Lung (tissue), 12 donors: ENCODE measurements around the gene AZI2. TPM values are rescaled to one million over a fixed set of nuclear protein-coding genes. Genes with fewer than 3 reads are reported as not detected.
A peak's percentile ranks its signal among the peaks of the same experiment; 100 is the strongest.

ENCODE experiments used
- ATAC-seq: fragments of 200-7000 bp; cut with Tn5 transposase; one replicate; pipeline ENCODE4 v1.9.1; 2020; ENCODE audit warnings: moderate number of reproducible peaks; ENCODE audit not compliant: insufficient read depth, low FRiP score
- DNase-seq, 3 donors: peaks; one replicate each; pipeline ENCODE4 v3.0.0-alpha.2; 2013 to 2017
- H3K27ac ChIP-seq, 2 donors: one replicate each; pipeline ENCODE4 v1.5.1; 2013; ENCODE audit warnings: mild to moderate bottlenecking in 2 of 2, moderate library complexity in 2 of 2, control low read depth in 1 of 2, inconsistent platforms in 1 of 2, low read depth in 1 of 2, low read length in 1 of 2
- H3K27me3 ChIP-seq, 3 donors: one replicate each; pipeline ENCODE4 v1.5.1; 2013; ENCODE audit warnings: low read length in 2 of 3; ENCODE audit not compliant: control insufficient read depth in 3 of 3, insufficient read depth in 3 of 3
- H3K36me3 ChIP-seq, 4 donors: one replicate each; pipeline ENCODE4 v1.5.1; 2013; ENCODE audit warnings: low read length in 4 of 4, mild to moderate bottlenecking in 1 of 4, moderate library complexity in 1 of 4; ENCODE audit not compliant: control insufficient read depth in 4 of 4, insufficient read depth in 4 of 4
- H3K4me1 ChIP-seq, 5 donors: one replicate each; pipeline ENCODE4 v1.5.1; 2013; ENCODE audit warnings: low read length in 5 of 5, mild to moderate bottlenecking in 2 of 5, moderate library complexity in 1 of 5; ENCODE audit not compliant: control insufficient read depth in 5 of 5, insufficient read depth in 5 of 5
- H3K4me3 ChIP-seq: one replicate; pipeline ENCODE4 v1.5.1; 2013; ENCODE audit warnings: mild to moderate bottlenecking, control low read depth, moderate library complexity
- H3K9ac ChIP-seq, 2 donors: one replicate each; pipeline ENCODE4 v1.5.1; 2013; ENCODE audit warnings: low read length in 2 of 2, control low read depth in 1 of 2; ENCODE audit not compliant: insufficient read depth in 1 of 2
- H3K9me3 ChIP-seq, 4 donors: one replicate each; pipeline ENCODE4 v1.5.1; 2013; ENCODE audit warnings: low read length in 3 of 4, mild to moderate bottlenecking in 1 of 4, moderate library complexity in 1 of 4; ENCODE audit not compliant: control insufficient read depth in 4 of 4, insufficient read depth in 3 of 4
- WGBS, 2 donors: extraction: QIAGEN DNeasy Blood & Tissue Kit; methylation state at CpG; one replicate each; pipeline ENCODE4 v1.1.7; 2013; 5-methylcytosine and 5-hydroxymethylcytosine counted together
- polyA plus RNA-seq, 2 donors: library from polyadenylated mRNA; stranded (reverse); fragments of 200-250 nt; gene quantifications; one replicate each; pipeline ENCODE4 v1.2.1, GENCODE V29; 2013
- total RNA-seq, 2 donors: library from RNA; depleted of rRNA in 1 of 2; stranded (reverse); fragments of >200 nt in 1 of 2; gene quantifications; one replicate each; pipeline ENCODE4 v1.2.1, GENCODE V29; 2014 to 2021
- TF ChIP-seq, protein P1 (sequence below): IDR thresholded peaks from 2 replicates; pipeline ENCODE4 v1.5.1; 2012; ENCODE audit warnings: mild to moderate bottlenecking; ENCODE audit errors: control extremely low read depth, extremely low read depth
- donor health status: control.
- donor health status: control.
- donor health status: Bipolar disorder and iron deficiency.
- donor health status: healthy.
- donor health status: DM: yes; HTN: yes; CAD: no.

The AZI2 gene
- total and polyA plus RNA-seq, 4 donors: 32.5 to 132 (median 65.3) TPM

GRCh38 chr3:28376424-28376823 lies 27.8 kb upstream of the AZI2 start:
- ATAC-seq: peak; percentile 90
- Histone ChIP-seq H3K27ac (no peak overlapping the region), H3K4me1 (no peaks in the 10 kb centered on the region), H3K36me3 (no peaks in the 10 kb centered on the region), H3K9me3 (no peaks in the 10 kb centered on the region), H3K4me3 (no peak overlapping the region), H3K27me3 (no peaks in the 10 kb centered on the region), H3K9ac (peak overlapping the region in 1 of 2 donors; percentile 55)
- peak in 2 of 3 donors; percentile 50 for DNase-seq
- TF ChIP-seq, protein P1, sequence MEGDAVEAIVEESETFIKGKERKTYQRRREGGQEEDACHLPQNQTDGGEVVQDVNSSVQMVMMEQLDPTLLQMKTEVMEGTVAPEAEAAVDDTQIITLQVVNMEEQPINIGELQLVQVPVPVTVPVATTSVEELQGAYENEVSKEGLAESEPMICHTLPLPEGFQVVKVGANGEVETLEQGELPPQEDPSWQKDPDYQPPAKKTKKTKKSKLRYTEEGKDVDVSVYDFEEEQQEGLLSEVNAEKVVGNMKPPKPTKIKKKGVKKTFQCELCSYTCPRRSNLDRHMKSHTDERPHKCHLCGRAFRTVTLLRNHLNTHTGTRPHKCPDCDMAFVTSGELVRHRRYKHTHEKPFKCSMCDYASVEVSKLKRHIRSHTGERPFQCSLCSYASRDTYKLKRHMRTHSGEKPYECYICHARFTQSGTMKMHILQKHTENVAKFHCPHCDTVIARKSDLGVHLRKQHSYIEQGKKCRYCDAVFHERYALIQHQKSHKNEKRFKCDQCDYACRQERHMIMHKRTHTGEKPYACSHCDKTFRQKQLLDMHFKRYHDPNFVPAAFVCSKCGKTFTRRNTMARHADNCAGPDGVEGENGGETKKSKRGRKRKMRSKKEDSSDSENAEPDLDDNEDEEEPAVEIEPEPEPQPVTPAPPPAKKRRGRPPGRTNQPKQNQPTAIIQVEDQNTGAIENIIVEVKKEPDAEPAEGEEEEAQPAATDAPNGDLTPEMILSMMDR: no peak
- WGBS, 2 donors: 63 to 64% methylated on average over 4 of the region's 4 CpGs

GRCh38 chr3:28349469-28350000 lies 911 bp upstream of the AZI2 start:
- 20 to 35% methylated on average over 13 of the region's 13 CpGs for WGBS, 2 donors
- ATAC-seq (no peak), DNase-seq (no peak)
- TF ChIP-seq, protein P1: no peak
- peak overlapping the region; percentile 82 to 98 for H3K9ac ChIP-seq
- H3K4me3 ChIP-seq: peak overlapping the region; percentile 69
- no peaks in the 10 kb centered on the region for H3K27me3 ChIP-seq
- peaks cover 0 to 12% (median 8%) of the 10 kb centered on the region in 4 donors for H3K36me3 ChIP-seq
- H3K4me1 ChIP-seq: peaks cover 0 to 28% (median 13%) of the 10 kb centered on the region in 5 donors
- peak overlapping the region; percentile 98 to 99 for H3K27ac ChIP-seq
- H3K9me3 ChIP-seq: peaks cover 1 to 14% (median 6%) of the 10 kb centered on the region in 4 donors

GRCh38 chr3:28348265-28348628 lies 377 bp downstream of the AZI2 start:
- Histone ChIP-seq H3K27me3 (no peaks in the 10 kb centered on the region), H3K9me3 (peaks cover 1 to 9% (median 6%) of the 10 kb centered on the region in 4 donors), H3K4me1 (peaks cover 0 to 29% (median 13%) of the 10 kb centered on the region in 5 donors), H3K27ac (peak overlapping the region; percentile 98 to 99), H3K9ac (peak overlapping the region; percentile 89 to 98), H3K36me3 (peaks cover 0 to 8% (median 5%) of the 10 kb centered on the region in 4 donors), H3K4me3 (peak overlapping the region; percentile 78)
- DNase-seq (no peak), ATAC-seq (peak; percentile 89)
- TF ChIP-seq, protein P1: no peak
- 1% methylated on average over 16 of the region's 16 CpGs for WGBS, 2 donors
